Measurements from ENCODE around the gene NOL8. TPM values are rescaled to one million over a fixed set of nuclear protein-coding genes. Genes with fewer than 3 reads are reported as not detected.
A peak's percentile ranks its signal among the peaks of the same experiment; 100 is the strongest.

The NOL8 gene
- total and polyA plus RNA-seq, 10 donors = 29.9 to 70.6 (median 39.9) TPM

DNA sequence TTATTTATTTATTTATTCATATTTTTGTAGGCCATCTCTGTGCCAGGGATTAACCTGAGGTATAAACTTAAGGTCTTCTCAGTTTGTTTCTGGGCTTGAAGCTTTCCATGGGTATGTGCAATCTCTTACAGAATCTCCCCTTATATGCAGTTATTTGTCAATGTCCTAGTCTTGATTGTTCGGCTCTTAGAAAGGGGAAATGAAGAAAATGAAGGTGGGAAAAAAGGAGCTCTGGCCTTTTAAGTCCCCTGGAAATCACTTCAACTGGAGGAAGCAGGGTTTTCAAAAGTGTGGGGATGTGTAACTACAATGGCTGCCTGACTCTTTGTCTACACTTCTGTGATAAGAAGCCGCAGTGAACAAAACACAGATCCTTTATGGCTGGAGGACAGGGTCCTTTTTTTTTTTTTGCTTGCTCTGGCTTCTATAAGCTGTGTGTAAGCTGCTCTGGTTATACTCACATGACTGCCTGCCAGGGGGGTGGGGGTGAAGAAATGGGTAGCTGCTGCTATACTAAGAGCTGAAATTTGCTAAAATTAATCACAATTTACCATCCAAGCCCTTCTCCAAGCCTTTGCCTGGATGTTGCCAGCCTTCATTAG lies 34.3 kb upstream of the NOL8 start:
- peaks cover 0 to 7% (median 0%) of the 10 kb centered on the region in 6 donors for H3K4me1 ChIP-seq
- H3K27ac ChIP-seq = no peak overlapping the region
- no peak overlapping the region for H3K4me3 ChIP-seq
- no peaks in the 10 kb centered on the region for H3K36me3 ChIP-seq
- 45 to 59% (median 56%) methylated on average over 2 of the region's 2 CpGs for WGBS, 5 donors
- TF ChIP-seq, protein P1, sequence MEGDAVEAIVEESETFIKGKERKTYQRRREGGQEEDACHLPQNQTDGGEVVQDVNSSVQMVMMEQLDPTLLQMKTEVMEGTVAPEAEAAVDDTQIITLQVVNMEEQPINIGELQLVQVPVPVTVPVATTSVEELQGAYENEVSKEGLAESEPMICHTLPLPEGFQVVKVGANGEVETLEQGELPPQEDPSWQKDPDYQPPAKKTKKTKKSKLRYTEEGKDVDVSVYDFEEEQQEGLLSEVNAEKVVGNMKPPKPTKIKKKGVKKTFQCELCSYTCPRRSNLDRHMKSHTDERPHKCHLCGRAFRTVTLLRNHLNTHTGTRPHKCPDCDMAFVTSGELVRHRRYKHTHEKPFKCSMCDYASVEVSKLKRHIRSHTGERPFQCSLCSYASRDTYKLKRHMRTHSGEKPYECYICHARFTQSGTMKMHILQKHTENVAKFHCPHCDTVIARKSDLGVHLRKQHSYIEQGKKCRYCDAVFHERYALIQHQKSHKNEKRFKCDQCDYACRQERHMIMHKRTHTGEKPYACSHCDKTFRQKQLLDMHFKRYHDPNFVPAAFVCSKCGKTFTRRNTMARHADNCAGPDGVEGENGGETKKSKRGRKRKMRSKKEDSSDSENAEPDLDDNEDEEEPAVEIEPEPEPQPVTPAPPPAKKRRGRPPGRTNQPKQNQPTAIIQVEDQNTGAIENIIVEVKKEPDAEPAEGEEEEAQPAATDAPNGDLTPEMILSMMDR (IDR thresholded peaks at IDR 0.05 in 8 of 11, conservative IDR thresholded peaks at IDR 0.05 in 3 of 11) = no peak
- no peak for TF ChIP-seq POLR2AphosphoS5 (IDR thresholded peaks at IDR 0.05)
- no peak for TF ChIP-seq POLR2A (IDR thresholded peaks at IDR 0.05)
- H3K27me3 ChIP-seq (replicated peaks in 1 of 7) = no peaks in the 10 kb centered on the region
- DNase-seq = no peak
- H3K9me3 ChIP-seq = peaks cover 0 to 45% (median 40%) of the 10 kb centered on the region in 8 donors
- intact Hi-C loops (cut with DNase I; ENCODE audit: low total_unique reads) = no loop called here

DNA sequence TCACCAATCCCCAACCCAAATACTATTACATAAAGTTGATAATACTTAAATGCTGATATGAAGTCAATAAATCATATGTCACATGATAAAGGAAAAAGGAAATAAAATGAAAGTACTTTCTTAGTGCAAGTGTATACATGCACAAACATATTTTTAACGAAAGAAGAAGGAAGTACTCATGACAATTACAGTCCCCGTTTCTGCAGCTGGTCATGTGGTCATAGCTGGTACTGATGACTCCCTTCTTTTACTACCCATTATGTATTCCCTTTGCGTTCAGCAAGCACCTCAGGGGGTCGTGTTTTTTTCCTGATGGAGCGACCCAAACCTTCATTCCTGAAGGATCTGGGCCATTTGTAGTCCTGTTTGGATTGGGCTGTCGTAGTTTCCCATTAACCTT lies 27.9 kb upstream of the NOL8 start:
- Histone ChIP-seq H3K27ac (peak overlapping the region in 5 of 8 donors; percentile 0 to 50 (median 8)), H3K4me1 (peaks cover 0 to 6% (median 0%) of the 10 kb centered on the region in 6 donors)

GRCh38 chr9:92350740-92351133 lies 25.6 kb upstream of the NOL8 start:
- no peak for DNase-seq
- TF ChIP-seq, protein P1 (IDR thresholded peaks at IDR 0.05 in 8 of 11, conservative IDR thresholded peaks at IDR 0.05 in 3 of 11) = no peak
- no peak for TF ChIP-seq POLR2A (IDR thresholded peaks at IDR 0.05)
- no peak for TF ChIP-seq POLR2AphosphoS5 (IDR thresholded peaks at IDR 0.05)
- no peak overlapping the region for H3K4me3 ChIP-seq
- no peaks in the 10 kb centered on the region for H3K27me3 ChIP-seq (replicated peaks in 1 of 7)
- intact Hi-C loops (cut with DNase I; ENCODE audit: low total_unique reads) = no loop called here
- peaks cover 0 to 24% (median 0%) of the 10 kb centered on the region in 6 donors for H3K36me3 ChIP-seq
- H3K27ac ChIP-seq = peak overlapping the region in 4 of 8 donors; percentile 14 to 34 (median 27)
- peaks cover 0 to 19% (median 16%) of the 10 kb centered on the region in 8 donors for H3K9me3 ChIP-seq
- H3K4me1 ChIP-seq = peaks cover 0 to 6% (median 0%) of the 10 kb centered on the region in 6 donors

More for the DNA sequence above, 27.9 kb upstream of the NOL8 start:
- intact Hi-C loops (cut with DNase I; ENCODE audit: low total_unique reads) = no loop called here
- TF ChIP-seq, protein P1 (IDR thresholded peaks at IDR 0.05 in 8 of 11, conservative IDR thresholded peaks at IDR 0.05 in 3 of 11) = no peak
- TF ChIP-seq POLR2A (IDR thresholded peaks at IDR 0.05) (no peak), POLR2AphosphoS5 (IDR thresholded peaks at IDR 0.05) (no peak)
- DNase-seq = no peak
- 54 to 65% (median 63%) methylated on average over 6 of the region's 6 CpGs for WGBS, 5 donors
- Histone ChIP-seq H3K36me3 (peaks cover 0 to 24% (median 0%) of the 10 kb centered on the region in 6 donors), H3K9me3 (peaks cover 0 to 43% (median 39%) of the 10 kb centered on the region in 8 donors), H3K27me3 (replicated peaks in 1 of 7) (no peaks in the 10 kb centered on the region), H3K4me3 (no peak overlapping the region)
